Right ventricle myocardium inferior (tissue), 1 donor: ENCODE data around the gene TMEM101. TPM values are rescaled to one million over a fixed set of nuclear protein-coding genes. Genes with fewer than 3 reads are reported as not detected.
"Not testable (repeated sequence)": the region's sequence is repeated elsewhere in the genome, so short reads cannot be mapped to it uniquely, and the experiment has no call there.

Experiments used
- ATAC-seq: fragments of 200-7000 bp; cut with Tn5 transposase; one replicate; pipeline ENCODE4 v1.9.1; 2020; ENCODE audit warnings: mild to moderate bottlenecking, moderate library complexity
- DNase-seq: peaks from one replicate; pipeline ENCODE4 v3.0.0; 2021; ENCODE audit errors: missing footprints
- intact Hi-C: fragments of 100-400 bp; cut with DNase I; formaldehyde crosslinking; loops from one replicate; pipeline ENCODE4 v1.11.0; 2022
- total RNA-seq: library from RNA; stranded (reverse); fragmentation: NEBNext Ultra II Directional; extraction: Animal tissue kit (Norgen Biotek cat#: 25700); gene quantifications from one replicate; pipeline ENCODE4 v1.2.1, GENCODE V29; 2021
- donor health status: DM: no; HTN: yes; CAD: no; lungs with severe emphysema.

TMEM101 gene
- total RNA-seq, 1 donor from 2014 or later, result 21.5 TPM

DNA sequence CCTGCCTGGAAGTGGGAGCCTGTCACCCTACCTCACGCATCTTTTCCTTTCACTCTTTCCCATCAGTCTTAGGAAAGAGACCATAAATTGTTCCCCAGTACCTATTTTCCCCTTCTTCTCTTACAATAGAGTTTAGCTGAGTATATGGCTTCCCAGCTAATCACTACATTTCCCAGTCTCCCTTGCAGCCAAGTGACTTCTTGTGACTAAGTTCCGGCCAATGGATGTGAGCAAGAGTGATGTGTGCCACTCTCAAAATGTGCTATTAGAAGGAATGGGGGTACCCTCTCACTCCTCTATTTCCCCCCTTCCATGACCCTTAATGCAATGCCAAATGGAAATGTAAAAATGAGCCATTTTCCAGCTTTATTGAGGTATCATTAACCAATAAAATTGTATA lies 52.8 kb downstream of the TMEM101 start:
- ATAC-seq (no peak), DNase-seq (no peak)
- intact Hi-C loops, result no loop called here

DNA sequence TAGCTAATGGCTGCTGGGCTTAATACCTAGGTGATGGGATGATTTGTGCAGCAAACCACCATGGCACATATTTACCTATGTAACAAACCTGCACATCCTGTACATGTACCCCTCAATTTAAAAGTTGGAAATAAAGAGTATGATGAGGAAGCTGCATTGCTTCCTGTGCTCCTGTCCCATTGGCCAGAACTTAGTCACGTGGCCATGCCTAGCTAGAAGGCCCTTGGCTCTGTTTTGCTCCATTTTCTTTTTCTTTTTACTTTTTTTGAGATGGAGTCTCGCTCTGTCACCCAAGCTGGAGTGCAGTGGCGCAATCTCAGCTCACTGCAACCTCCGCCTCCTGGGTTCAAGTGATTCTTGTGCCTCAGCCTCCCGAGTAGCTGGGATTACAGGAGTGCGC lies 53.5 kb downstream of the TMEM101 start:
- ATAC-seq, intact Hi-C loops, DNase-seq: not testable (repeated sequence)

Other genes starting within 250 kb of the TMEM101 start
- gene DUSP3, start 236.0 kb downstream of the TMEM101 start, total RNA-seq, result 260 TPM
- not detected for gene CFAP97D1, start 234.5 kb downstream of the TMEM101 start, total RNA-seq
- gene MPP3, start 181.8 kb downstream of the TMEM101 start, total RNA-seq, result 43.0 TPM
- 16.6 TPM for gene CD300LG, start 167.8 kb downstream of the TMEM101 start, total RNA-seq
- 16.2 TPM for gene MPP2, start 107.4 kb downstream of the TMEM101 start, total RNA-seq
- not detected for gene PPY, start 72.5 kb downstream of the TMEM101 start, total RNA-seq
- not detected for gene PYY, start 61.0 kb downstream of the TMEM101 start, total RNA-seq
- 0.68 TPM for gene NAGS, start 10.3 kb downstream of the TMEM101 start, total RNA-seq
- gene LSM12, start 51.7 kb upstream of the TMEM101 start, total RNA-seq, result 47.6 TPM
- 30.4 TPM for gene G6PC3, start 55.8 kb upstream of the TMEM101 start, total RNA-seq
- gene HDAC5, start 108.7 kb upstream of the TMEM101 start, total RNA-seq, result 67.5 TPM
- gene HROB, start 127.0 kb upstream of the TMEM101 start, total RNA-seq, result 2.0 TPM
- gene ASB16, start 155.7 kb upstream of the TMEM101 start, total RNA-seq, result 14.5 TPM
- 20.8 TPM for gene TMUB2, start 172.0 kb upstream of the TMEM101 start, total RNA-seq
- 40.8 TPM for gene ATXN7L3, start 184.9 kb upstream of the TMEM101 start, total RNA-seq
- 57.5 TPM for gene UBTF, start 204.7 kb upstream of the TMEM101 start, total RNA-seq